ENCODE measurements around the gene DYRK1B. TPM values are rescaled to one million over a fixed set of nuclear protein-coding genes. Genes with fewer than 3 reads are reported as not detected.

DYRK1B gene
- total RNA-seq, 5 donors from 2014 or later (not counting 1 experiment from before 2014, with no cell fraction given) = 18.9 to 38.4 (median 28.0) TPM

- no peaks in the 10 kb centered on the region for H3K4me1 Mint-ChIP-seq
- no peaks in the 10 kb centered on the region for H3K4me1 ChIP-seq (ENCODE audit: control insufficient read depth in 1 of 2, extremely low read depth in 1 of 2, insufficient read depth in 2 of 2, low read length in 2 of 2)
- H3K36me3 Mint-ChIP-seq = peaks cover 10% of the 10 kb centered on the region
- no peak overlapping the region for H3K27ac Mint-ChIP-seq
- CTCF ChIA-PET = no interaction called here
- WGBS (ENCODE audit: insufficient coverage) = 89% methylated on average over 40 of the region's 47 CpGs
- H3K36me3 ChIP-seq (ENCODE audit: control insufficient read depth in 2 of 2, extremely low read depth in 1 of 2, insufficient read depth in 1 of 2, low read length in 1 of 2) = peaks cover 2 to 25% of the 10 kb centered on the region in 2 donors
- DNase-seq = no peak
- no peak overlapping the region for H3K27ac ChIP-seq (ENCODE audit: low read length)
- POLR2A ChIA-PET = no interaction called here
- no peak for ATAC-seq (replicated peaks in 1 of 4)
- no peaks in the 10 kb centered on the region for H3K9me3 ChIP-seq
- no peaks in the 10 kb centered on the region for H3K27me3 ChIP-seq (replicated peaks in 1 of 2; ENCODE audit: control insufficient read depth in 2 of 2, extremely low read depth in 1 of 2, insufficient read depth in 2 of 2, low read length in 1 of 2)
- H3K4me3 Mint-ChIP-seq = no peak overlapping the region
- H3K4me3 ChIP-seq (ENCODE audit: control insufficient read depth in 1 of 2, extremely low read depth in 1 of 2, low read length in 1 of 2) = no peak overlapping the region
- H3K9me3 Mint-ChIP-seq = no peaks in the 10 kb centered on the region
- H3K27me3 Mint-ChIP-seq = no peaks in the 10 kb centered on the region
Observed at GRCh38 chr19:39871886-39872866, 38.2 kb upstream of the DYRK1B start.

GRCh38 chr19:39871362-39871761, 37.4 kb upstream of the DYRK1B start:
- DNase-seq (no peak), ATAC-seq (replicated peaks in 1 of 4) (no peak)
- ChIA-PET POLR2A (no interaction called here), CTCF (no interaction called here)
- Histone ChIP-seq H3K27ac (ENCODE audit: low read length) (no peak overlapping the region), H3K4me1 (ENCODE audit: control insufficient read depth in 1 of 2, extremely low read depth in 1 of 2, insufficient read depth in 2 of 2, low read length in 2 of 2) (no peaks in the 10 kb centered on the region), H3K36me3 (ENCODE audit: control insufficient read depth in 2 of 2, extremely low read depth in 1 of 2, insufficient read depth in 1 of 2, low read length in 1 of 2) (peaks cover 6 to 30% of the 10 kb centered on the region in 2 donors), H3K9me3 (no peaks in the 10 kb centered on the region), H3K4me3 (ENCODE audit: control insufficient read depth in 1 of 2, extremely low read depth in 1 of 2, low read length in 1 of 2) (no peak overlapping the region), H3K27me3 (replicated peaks in 1 of 2; ENCODE audit: control insufficient read depth in 2 of 2, extremely low read depth in 1 of 2, insufficient read depth in 2 of 2, low read length in 1 of 2) (no peaks in the 10 kb centered on the region)
- Mint-ChIP-seq H3K4me1 (no peaks in the 10 kb centered on the region), H3K27me3 (no peaks in the 10 kb centered on the region), H3K4me3 (no peak overlapping the region), H3K9me3 (no peaks in the 10 kb centered on the region), H3K36me3 (peaks cover 12% of the 10 kb centered on the region), H3K27ac (no peak overlapping the region)
- 96% methylated on average over 4 of the region's 6 CpGs for WGBS (ENCODE audit: insufficient coverage)

GRCh38 chr19:39870171-39870971, 36.4 kb upstream of the DYRK1B start:
- CTCF ChIA-PET = no interaction called here
- H3K36me3 Mint-ChIP-seq = peaks cover 19% of the 10 kb centered on the region
- no peaks in the 10 kb centered on the region for H3K27me3 Mint-ChIP-seq
- 83% methylated on average over 10 of the region's 16 CpGs for WGBS (ENCODE audit: insufficient coverage)
- Histone ChIP-seq H3K4me1 (ENCODE audit: control insufficient read depth in 1 of 2, extremely low read depth in 1 of 2, insufficient read depth in 2 of 2, low read length in 2 of 2) (no peaks in the 10 kb centered on the region), H3K9me3 (no peaks in the 10 kb centered on the region), H3K36me3 (ENCODE audit: control insufficient read depth in 2 of 2, extremely low read depth in 1 of 2, insufficient read depth in 1 of 2, low read length in 1 of 2) (peaks cover 9 to 30% of the 10 kb centered on the region in 2 donors), H3K27me3 (replicated peaks in 1 of 2; ENCODE audit: control insufficient read depth in 2 of 2, extremely low read depth in 1 of 2, insufficient read depth in 2 of 2, low read length in 1 of 2) (no peaks in the 10 kb centered on the region), H3K4me3 (ENCODE audit: control insufficient read depth in 1 of 2, extremely low read depth in 1 of 2, low read length in 1 of 2) (no peak overlapping the region), H3K27ac (ENCODE audit: low read length) (no peak overlapping the region)
- H3K4me3 Mint-ChIP-seq = no peak overlapping the region
- no peaks in the 10 kb centered on the region for H3K9me3 Mint-ChIP-seq
- no peak overlapping the region for H3K27ac Mint-ChIP-seq
- POLR2A ChIA-PET = no interaction called here
- ATAC-seq (replicated peaks in 1 of 4) (no peak), DNase-seq (no peak)
- H3K4me1 Mint-ChIP-seq = no peaks in the 10 kb centered on the region

- CTCF ChIA-PET = no interaction called here
- H3K4me1 Mint-ChIP-seq = no peaks in the 10 kb centered on the region
- no peak overlapping the region for H3K4me3 ChIP-seq (ENCODE audit: control insufficient read depth in 1 of 2, extremely low read depth in 1 of 2, low read length in 1 of 2)
- no peaks in the 10 kb centered on the region for H3K9me3 Mint-ChIP-seq
- no CpG with 5 or more reads among the region's 6 CpGs for WGBS (ENCODE audit: insufficient coverage)
- H3K27ac Mint-ChIP-seq = no peak overlapping the region
- ATAC-seq (replicated peaks in 1 of 4) (no peak), DNase-seq (no peak)
- H3K4me1 ChIP-seq (ENCODE audit: control insufficient read depth in 1 of 2, extremely low read depth in 1 of 2, insufficient read depth in 2 of 2, low read length in 2 of 2) = no peaks in the 10 kb centered on the region
- no peak overlapping the region for H3K27ac ChIP-seq (ENCODE audit: low read length)
- POLR2A ChIA-PET = interaction anchor here in 1 of 2 donors (0.5 kb wide), 1 partner anchor 188 kb away, joined by 4 read pairs; the partner anchor contains the start of gene ZNF780B
- H3K27me3 ChIP-seq (replicated peaks in 1 of 2; ENCODE audit: control insufficient read depth in 2 of 2, extremely low read depth in 1 of 2, insufficient read depth in 2 of 2, low read length in 1 of 2) = no peaks in the 10 kb centered on the region
- no peak overlapping the region for H3K4me3 Mint-ChIP-seq
- no peaks in the 10 kb centered on the region for H3K27me3 Mint-ChIP-seq
- no peaks in the 10 kb centered on the region for H3K9me3 ChIP-seq
- H3K36me3 Mint-ChIP-seq = peaks cover 21% of the 10 kb centered on the region
- H3K36me3 ChIP-seq (ENCODE audit: control insufficient read depth in 2 of 2, extremely low read depth in 1 of 2, insufficient read depth in 1 of 2, low read length in 1 of 2) = peaks cover 9 to 28% of the 10 kb centered on the region in 2 donors
Observed at GRCh38 chr19:39867952-39868351, 34.0 kb upstream of the DYRK1B start.

- no peaks in the 10 kb centered on the region for H3K9me3 Mint-ChIP-seq
- Histone ChIP-seq H3K27ac (ENCODE audit: low read length) (no peak overlapping the region), H3K4me3 (ENCODE audit: control insufficient read depth in 1 of 2, extremely low read depth in 1 of 2, low read length in 1 of 2) (no peak overlapping the region), H3K9me3 (no peaks in the 10 kb centered on the region), H3K27me3 (replicated peaks in 1 of 2; ENCODE audit: control insufficient read depth in 2 of 2, extremely low read depth in 1 of 2, insufficient read depth in 2 of 2, low read length in 1 of 2) (no peaks in the 10 kb centered on the region), H3K4me1 (ENCODE audit: control insufficient read depth in 1 of 2, extremely low read depth in 1 of 2, insufficient read depth in 2 of 2, low read length in 2 of 2) (no peaks in the 10 kb centered on the region), H3K36me3 (ENCODE audit: control insufficient read depth in 2 of 2, extremely low read depth in 1 of 2, insufficient read depth in 1 of 2, low read length in 1 of 2) (peaks cover 9 to 28% of the 10 kb centered on the region in 2 donors)
- ChIA-PET CTCF (no interaction called here), POLR2A (no interaction called here)
- no peaks in the 10 kb centered on the region for H3K27me3 Mint-ChIP-seq
- 80% methylated on average over 1 of the region's 2 CpGs for WGBS (ENCODE audit: insufficient coverage)
- H3K36me3 Mint-ChIP-seq = peaks cover 23% of the 10 kb centered on the region
- H3K27ac Mint-ChIP-seq = no peak overlapping the region
- ATAC-seq (replicated peaks in 1 of 4) (no peak), DNase-seq (no peak)
- no peaks in the 10 kb centered on the region for H3K4me1 Mint-ChIP-seq
- no peak overlapping the region for H3K4me3 Mint-ChIP-seq
Observed at GRCh38 chr19:39867133-39867532, 33.2 kb upstream of the DYRK1B start.

- peaks cover 20% of the 10 kb centered on the region for H3K36me3 Mint-ChIP-seq
- H3K36me3 ChIP-seq (ENCODE audit: control insufficient read depth in 2 of 2, extremely low read depth in 1 of 2, insufficient read depth in 1 of 2, low read length in 1 of 2) = peaks cover 9 to 22% of the 10 kb centered on the region in 2 donors
- H3K4me3 Mint-ChIP-seq = no peak overlapping the region
- DNase-seq (no peak), ATAC-seq (replicated peaks in 1 of 4) (no peak)
- no peaks in the 10 kb centered on the region for H3K27me3 ChIP-seq (replicated peaks in 1 of 2; ENCODE audit: control insufficient read depth in 2 of 2, extremely low read depth in 1 of 2, insufficient read depth in 2 of 2, low read length in 1 of 2)
- H3K27ac ChIP-seq (ENCODE audit: low read length) = no peak overlapping the region
- no peak overlapping the region for H3K4me3 ChIP-seq (ENCODE audit: control insufficient read depth in 1 of 2, extremely low read depth in 1 of 2, low read length in 1 of 2)
- H3K27me3 Mint-ChIP-seq = no peaks in the 10 kb centered on the region
- no peaks in the 10 kb centered on the region for H3K4me1 ChIP-seq (ENCODE audit: control insufficient read depth in 1 of 2, extremely low read depth in 1 of 2, insufficient read depth in 2 of 2, low read length in 2 of 2)
- WGBS (ENCODE audit: insufficient coverage) = 70% methylated on average over 2 of the region's 5 CpGs
- H3K9me3 ChIP-seq = no peaks in the 10 kb centered on the region
- H3K4me1 Mint-ChIP-seq = no peaks in the 10 kb centered on the region
- ChIA-PET CTCF (no interaction called here), POLR2A (no interaction called here)
- H3K9me3 Mint-ChIP-seq = no peaks in the 10 kb centered on the region
- no peak overlapping the region for H3K27ac Mint-ChIP-seq
Observed at GRCh38 chr19:39865953-39866352, 32.0 kb upstream of the DYRK1B start.

All from T-cell (primary cell).